Activated CD8-positive, alpha-beta memory T cell treated with anti-CD3 and anti-CD28 coated beads for 24 hours (primary cell): ENCODE data around the gene SSBP4.

Experiments used
- DNase-seq: peaks from one replicate; pipeline ENCODE4 v3.0.0-alpha.2; 2020

The SSBP4 gene

GRCh38 chr19:18422530-18423191, 3.5 kb downstream of the SSBP4 start:
- DNase-seq: no peak

GRCh38 chr19:18423258-18424020, 4.2 kb downstream of the SSBP4 start:
- DNase-seq: peak; percentile 53

- DNase-seq: peak; percentile 52
Measured at GRCh38 chr19:18424122-18424889, 5.1 kb downstream of the SSBP4 start.

- DNase-seq: no peak
Measured at GRCh38 chr19:18424890-18425514, 5.8 kb downstream of the SSBP4 start.

GRCh38 chr19:18425515-18426415, 6.6 kb downstream of the SSBP4 start:
- DNase-seq: no peak

GRCh38 chr19:18426416-18426767, 7.2 kb downstream of the SSBP4 start:
- DNase-seq: no peak

GRCh38 chr19:18427080-18427742, 8.0 kb downstream of the SSBP4 start:
- no peak for DNase-seq

- DNase-seq: no peak
Measured at GRCh38 chr19:18427743-18428113, 8.5 kb downstream of the SSBP4 start.

- DNase-seq: no peak
Measured at GRCh38 chr19:18428173-18428786, 9.1 kb downstream of the SSBP4 start.

- peak; percentile 87 for DNase-seq
Measured at GRCh38 chr19:18428787-18429674, 9.8 kb downstream of the SSBP4 start.

GRCh38 chr19:18429717-18430416, 10.7 kb downstream of the SSBP4 start:
- DNase-seq: no peak

GRCh38 chr19:18430417-18431144, 11.4 kb downstream of the SSBP4 start:
- no peak for DNase-seq

- no peak for DNase-seq
Measured at GRCh38 chr19:18431351-18432197, 12.4 kb downstream of the SSBP4 start.

GRCh38 chr19:18432275-18433014, 13.2 kb downstream of the SSBP4 start:
- no peak for DNase-seq

GRCh38 chr19:18433015-18433691, 14.0 kb downstream of the SSBP4 start:
- no peak for DNase-seq

GRCh38 chr19:18433735-18434398, 14.7 kb downstream of the SSBP4 start:
- no peak for DNase-seq
